Loucy (cell line): ENCODE data around the gene B3GLCT.

Experiments
- H2AFZ ChIP-seq: fragments of 200-600 bp; sonication (generic); 2 replicates; pipeline ENCODE4 v1.6.0; 2016; ENCODE audit warnings: antibody characterized with exemption, mild to moderate bottlenecking, low read length, moderate library complexity
- H3F3A ChIP-seq: fragments of 200-600 bp; 2 replicates; pipeline ENCODE4 v1.6.0; 2016; ENCODE audit warnings: antibody characterized with exemption, low read depth, mild to moderate bottlenecking
- H3K27me3 ChIP-seq: fragments of 200-600 bp; sonication (generic); 2 replicates; pipeline ENCODE4 v1.6.1; 2014; ENCODE audit warnings: low read length, mild to moderate bottlenecking; ENCODE audit not compliant: insufficient read depth, poor library complexity, severe bottlenecking
- H3K36me3 ChIP-seq: fragments of 200-600 bp; sonication (generic); 2 replicates; pipeline ENCODE4 v1.6.1; 2016; ENCODE audit warnings: low read length; ENCODE audit not compliant: insufficient read depth
- H3K4me1 ChIP-seq: fragments of 200-600 bp; sonication (generic); 2 replicates; pipeline ENCODE4 v1.5.1; 2014; ENCODE audit warnings: low read length, mild to moderate bottlenecking; ENCODE audit not compliant: insufficient read depth, poor library complexity, severe bottlenecking
- H3K4me2 ChIP-seq: fragments of 200-600 bp; sonication (generic); 2 replicates; pipeline ENCODE4 v1.6.0; 2014; ENCODE audit warnings: antibody characterized with exemption, low read length, low read depth, mild to moderate bottlenecking; ENCODE audit not compliant: poor library complexity, severe bottlenecking
- H3K4me3 ChIP-seq: fragments of 200-600 bp; sonication (generic); 2 replicates; pipeline ENCODE4 v1.5.1; 2014; ENCODE audit warnings: low read length, mild to moderate bottlenecking, mixed read lengths; ENCODE audit not compliant: poor library complexity, severe bottlenecking
- H3K79me2 ChIP-seq: fragments of 200-600 bp; sonication (generic); 2 replicates; pipeline ENCODE4 v1.6.1; 2014; ENCODE audit warnings: low read length; ENCODE audit not compliant: insufficient read depth
- H3K9ac ChIP-seq: fragments of 200-600 bp; sonication (generic); 2 replicates; pipeline ENCODE4 v1.6.0; 2014; ENCODE audit warnings: mild to moderate bottlenecking, low read depth, low read length, moderate library complexity; ENCODE audit not compliant: poor library complexity, severe bottlenecking
- H3K9me2 ChIP-seq: fragments of 200-600 bp; sonication (generic); replicated peaks from 2 replicates; pipeline ENCODE4 v1.6.1; 2016; ENCODE audit warnings: low read depth, low read length, mixed read lengths
- H3K9me3 ChIP-seq: fragments of 200-600 bp; sonication (generic); 2 replicates; pipeline ENCODE4 v1.6.1; 2014; ENCODE audit warnings: mild to moderate bottlenecking, antibody characterized with exemption, low read length, low read depth; ENCODE audit not compliant: insufficient read depth
- H4K20me1 ChIP-seq: fragments of 200-600 bp; sonication (generic); 2 replicates; pipeline ENCODE4 v1.6.0; 2014; ENCODE audit warnings: antibody characterized with exemption, low read length, mild to moderate bottlenecking; ENCODE audit not compliant: insufficient read depth, poor library complexity, severe bottlenecking
- CTCF ChIP-seq: fragments of 200-600 bp; sonication (generic); conservative IDR thresholded peaks from 2 replicates; pipeline ENCODE4 v1.5.1; 2014; ENCODE audit warnings: mild to moderate bottlenecking, antibody characterized with exemption, low read length
- EZH2phosphoT487 ChIP-seq: fragments of 200-600 bp; IDR thresholded peaks from 2 replicates; pipeline ENCODE4 v1.6.1; 2018; ENCODE audit warnings: antibody characterized with exemption, mild to moderate bottlenecking, moderate library complexity, borderline replicate concordance

The B3GLCT gene

DNA sequence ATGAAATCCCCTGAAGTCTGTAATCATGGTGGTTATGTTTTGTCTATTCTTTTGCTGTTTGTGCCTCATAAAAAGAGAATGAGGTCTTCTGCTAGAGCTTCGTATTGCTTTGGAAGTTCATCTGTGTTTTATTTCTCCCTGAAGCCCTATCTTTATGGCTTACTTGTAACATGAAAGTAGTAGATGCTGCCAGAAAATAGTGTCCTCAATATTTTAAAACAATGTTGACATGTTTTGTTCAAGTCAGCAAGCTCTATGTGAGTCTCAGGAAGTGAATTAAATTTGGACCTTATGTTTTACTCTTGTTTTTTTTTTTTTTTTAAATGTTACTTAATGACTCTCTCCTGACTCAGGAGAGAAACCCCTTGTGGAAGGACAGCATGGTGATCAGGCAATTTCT lies 130.5 kb downstream of the B3GLCT start:
- H2AFZ ChIP-seq = no peak overlapping the region
- H3K9me3 ChIP-seq = no peaks in the 10 kb centered on the region
- no peak overlapping the region for H3K4me3 ChIP-seq
- H3K9ac ChIP-seq = no peak overlapping the region
- no peaks in the 10 kb centered on the region for H3K4me1 ChIP-seq
- H3K27me3 ChIP-seq = no peaks in the 10 kb centered on the region
- H3K4me2 ChIP-seq = no peak overlapping the region
- peaks cover 32% of the 10 kb centered on the region; the same call in 1 of the 2 replicates for H3K36me3 ChIP-seq
- H3K9me2 ChIP-seq = no peaks in the 10 kb centered on the region
- H4K20me1 ChIP-seq = no peaks in the 10 kb centered on the region
- TF ChIP-seq CTCF (no peak), EZH2phosphoT487 (no peak)
- no peaks in the 10 kb centered on the region for H3K79me2 ChIP-seq
- H3F3A ChIP-seq = no peaks in the 10 kb centered on the region

GRCh38 chr13:31331068-31331467 lies 131.3 kb downstream of the B3GLCT start:
- no peak overlapping the region for H3K4me3 ChIP-seq
- no peaks in the 10 kb centered on the region for H3K79me2 ChIP-seq
- TF ChIP-seq EZH2phosphoT487 = no peak
- no peak for TF ChIP-seq CTCF
- no peaks in the 10 kb centered on the region for H3K9me2 ChIP-seq
- no peak overlapping the region for H3K9ac ChIP-seq
- H3K36me3 ChIP-seq = peaks cover 25% of the 10 kb centered on the region; the same call in 1 of the 2 replicates
- H4K20me1 ChIP-seq = no peaks in the 10 kb centered on the region
- H2AFZ ChIP-seq = no peak overlapping the region
- H3K4me2 ChIP-seq = no peak overlapping the region
- H3K9me3 ChIP-seq = no peaks in the 10 kb centered on the region
- H3K27me3 ChIP-seq = no peaks in the 10 kb centered on the region
- no peaks in the 10 kb centered on the region for H3K4me1 ChIP-seq
- H3F3A ChIP-seq = no peaks in the 10 kb centered on the region

GRCh38 chr13:31334547-31334946 lies 134.8 kb downstream of the B3GLCT start:
- Histone ChIP-seq H3K4me2 (no peak overlapping the region), H3K9me2 (no peaks in the 10 kb centered on the region), H3K9ac (no peak overlapping the region), H3K4me3 (no peak overlapping the region), H3F3A (no peaks in the 10 kb centered on the region), H3K36me3 (peaks cover 12% of the 10 kb centered on the region; the same call in 1 of the 2 replicates), H3K27me3 (no peaks in the 10 kb centered on the region), H2AFZ (no peak overlapping the region), H4K20me1 (no peaks in the 10 kb centered on the region), H3K9me3 (no peaks in the 10 kb centered on the region), H3K4me1 (no peaks in the 10 kb centered on the region), H3K79me2 (no peaks in the 10 kb centered on the region)
- TF ChIP-seq EZH2phosphoT487 (no peak), CTCF (no peak)
